Activated T-helper 1 cell treated with Interleukin-2 at 50 U/mL for 16 hours (primary cell): ENCODE data around the gene GPR15LG.

Source experiments
- DNase-seq: peaks from one replicate; pipeline ENCODE4 v3.0.0-alpha.2; 2020; ENCODE audit warnings: low read depth

The GPR15LG gene

GRCh38 chr10:84214612-84215235 lies 41.1 kb downstream of the GPR15LG start:
- no peak for DNase-seq

- no peak for DNase-seq
Measured at GRCh38 chr10:84216834-84217233, 43.2 kb downstream of the GPR15LG start.

GRCh38 chr10:84217746-84218145 lies 44.1 kb downstream of the GPR15LG start:
- no peak for DNase-seq

GRCh38 chr10:84221916-84222315 lies 48.3 kb downstream of the GPR15LG start:
- DNase-seq = no peak

GRCh38 chr10:84224411-84225028 lies 50.9 kb downstream of the GPR15LG start:
- no peak for DNase-seq

GRCh38 chr10:84225427-84226173 lies 52.0 kb downstream of the GPR15LG start, which contains the start of gene LRIT2:
TSS of gene LRIT2 (minus strand) at chr10:84225544. CDS start at chr10:84225520, 24 bp downstream.
- DNase-seq = no peak

GRCh38 chr10:84226616-84227015 lies 53.0 kb downstream of the GPR15LG start:
- DNase-seq = no peak

- DNase-seq = no peak
Measured at GRCh38 chr10:84227810-84228209, 54.2 kb downstream of the GPR15LG start.

- DNase-seq = no peak
Measured at GRCh38 chr10:84230359-84230758, 56.8 kb downstream of the GPR15LG start.

- DNase-seq = no peak
Measured at GRCh38 chr10:84232376-84232775, 58.8 kb downstream of the GPR15LG start.

- DNase-seq = no peak
Measured at GRCh38 chr10:84233940-84234339, 60.3 kb downstream of the GPR15LG start.

- no peak for DNase-seq
Measured at GRCh38 chr10:84234479-84234878, 60.9 kb downstream of the GPR15LG start.
